Measurements from ENCODE around the gene OSTM1. TPM values are rescaled to one million over a fixed set of nuclear protein-coding genes. Genes with fewer than 3 reads are reported as not detected.

OSTM1 gene
- total RNA-seq, 1 experiment from 2014 or later, result 277 TPM

GRCh38 chr6:108117427-108118358 lies 43.2 kb upstream of the OSTM1 start:
- Histone ChIP-seq H3K36me3 (ENCODE audit: control insufficient read depth, insufficient read depth, low read length) (no peaks in the 10 kb centered on the region), H3K27ac (ENCODE audit: low read length) (no peak overlapping the region), H3K27me3 (ENCODE audit: control insufficient read depth, insufficient read depth, low read length) (peaks cover 16% of the 10 kb centered on the region), H3K9me3 (ENCODE audit: control insufficient read depth, insufficient read depth, low read depth, low read length) (no peaks in the 10 kb centered on the region), H3K4me1 (ENCODE audit: control insufficient read depth, insufficient read depth, low read length) (peaks cover 17% of the 10 kb centered on the region), H3K4me3 (ENCODE audit: low read depth in 2 of 2, low read length in 2 of 2) (peak overlapping the region; percentile 57 to 75)
- CTCF ChIA-PET, result no interaction called here
- POLR2A ChIA-PET, result no interaction called here
- BruUV-seq (replicated peaks), result no TSS peak
- DNase-seq (ENCODE audit: low read depth, low spot score), result no peak
- intact Hi-C loops (cut with micrococcal nuclease; ENCODE audit: unreplicated experiment) (loop anchor here (10.0 kb wide), 1 partner anchor 117 kb away; no protein-coding TSS in a partner anchor), in situ Hi-C loops (cut with HindIII; ENCODE audit: low pct_unique_long_range_greater_than_20kb, low sequenced_read_pairs) (no loop called here)
- no peak for TF ChIP-seq REST (IDR thresholded peaks at IDR 0.05; ENCODE audit: insufficient read depth in 1 of 2, low read depth in 2 of 2, low read length in 1 of 2)
- TF ChIP-seq POLR2AphosphoS5 (IDR thresholded peaks at IDR 0.05; ENCODE audit: low read depth, low read length), result no peak
- TF ChIP-seq TCF7L2 (IDR thresholded peaks at IDR 0.05; ENCODE audit: low read depth, low read length), result no peak
- no peak for TF ChIP-seq SIN3A (IDR thresholded peaks at IDR 0.05; ENCODE audit: borderline replicate concordance, insufficient read depth, low read depth, low read length)
- no peak for TF ChIP-seq CTCF (IDR thresholded peaks at IDR 0.05)
- ATAC-seq, result peak; percentile 65

- Histone ChIP-seq H3K27me3 (ENCODE audit: control insufficient read depth, insufficient read depth, low read length) (peaks cover 16% of the 10 kb centered on the region), H3K36me3 (ENCODE audit: control insufficient read depth, insufficient read depth, low read length) (no peaks in the 10 kb centered on the region), H3K4me3 (ENCODE audit: low read depth in 2 of 2, low read length in 2 of 2) (no peak overlapping the region), H3K4me1 (ENCODE audit: control insufficient read depth, insufficient read depth, low read length) (peaks cover 17% of the 10 kb centered on the region), H3K27ac (ENCODE audit: low read length) (no peak overlapping the region), H3K9me3 (ENCODE audit: control insufficient read depth, insufficient read depth, low read depth, low read length) (no peaks in the 10 kb centered on the region)
- intact Hi-C loops (cut with micrococcal nuclease; ENCODE audit: unreplicated experiment) (loop anchor here (10.0 kb wide), 1 partner anchor 118 kb away; no protein-coding TSS in a partner anchor), in situ Hi-C loops (cut with HindIII; ENCODE audit: low pct_unique_long_range_greater_than_20kb, low sequenced_read_pairs) (no loop called here)
- TF ChIP-seq REST (IDR thresholded peaks at IDR 0.05; ENCODE audit: insufficient read depth in 1 of 2, low read depth in 2 of 2, low read length in 1 of 2) (no peak), CTCF (IDR thresholded peaks at IDR 0.05) (no peak), POLR2AphosphoS5 (IDR thresholded peaks at IDR 0.05; ENCODE audit: low read depth, low read length) (no peak), SIN3A (IDR thresholded peaks at IDR 0.05; ENCODE audit: borderline replicate concordance, insufficient read depth, low read depth, low read length) (no peak), TCF7L2 (IDR thresholded peaks at IDR 0.05; ENCODE audit: low read depth, low read length) (no peak)
- ChIA-PET POLR2A (no interaction called here), CTCF (no interaction called here)
- no TSS peak for BruUV-seq (replicated peaks)
- DNase-seq (ENCODE audit: low read depth, low spot score), result no peak
- no peak for ATAC-seq
These were observed 42.2 kb upstream of the OSTM1 start for GRCh38 chr6:108116546-108117426.
